ENCODE measurements around the gene CECR2.

CECR2 gene

DNA sequence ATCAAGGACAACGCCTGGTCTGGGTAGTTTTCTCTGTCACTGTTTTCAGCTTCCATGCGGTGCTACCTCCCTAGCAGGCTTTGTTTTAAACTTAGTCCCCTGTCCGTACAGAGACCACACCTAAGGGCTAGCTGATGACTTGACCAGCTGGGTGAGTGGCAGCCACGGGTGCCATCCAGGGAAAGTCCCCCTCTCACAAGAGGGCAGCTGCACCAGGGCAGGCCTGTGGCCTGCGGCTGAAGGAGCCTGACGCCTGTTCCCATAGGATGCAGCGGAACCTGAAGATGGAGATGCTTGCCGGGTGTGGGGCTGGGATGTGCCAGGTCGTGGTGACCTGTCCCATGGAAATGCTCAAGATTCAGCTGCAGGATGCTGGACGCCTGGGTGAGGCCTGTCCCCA is 213.9 kb downstream of the CECR2 start:
- Histone ChIP-seq H3F3A (ENCODE audit: insufficient read depth, low read length) (no peaks in the 10 kb centered on the region), H3K27me3 (replicated peaks; ENCODE audit: insufficient read depth, low read length) (no peaks in the 10 kb centered on the region), H3K4me3 (ENCODE audit: low read length) (no peak overlapping the region), H3K36me3 (replicated peaks; ENCODE audit: insufficient read depth, low read length) (no peaks in the 10 kb centered on the region), H3K4me1 (ENCODE audit: low read length) (no peaks in the 10 kb centered on the region), H3K79me2 (ENCODE audit: low read length) (no peaks in the 10 kb centered on the region), H3K27ac (ENCODE audit: low read length) (no peak overlapping the region), H3K9me2 (replicated peaks; ENCODE audit: insufficient read depth, low read length) (no peaks in the 10 kb centered on the region), H2AFZ (ENCODE audit: low read length) (no peak overlapping the region), H3K9me3 (replicated peaks; ENCODE audit: insufficient read depth, low read length) (no peaks in the 10 kb centered on the region), H4K20me1 (ENCODE audit: insufficient read depth, low read length) (no peaks in the 10 kb centered on the region), H3K4me2 (ENCODE audit: low read depth, low read length) (no peak overlapping the region), H3K9ac (ENCODE audit: low read length) (no peak overlapping the region)
- no peak for DNase-seq
- TF ChIP-seq EZH2phosphoT487 (IDR thresholded peaks at IDR 0.05; ENCODE audit: low read length) (no peak), EZH2 (optimal IDR thresholded peaks at IDR 0.05; ENCODE audit: low read depth, low read length) (no peak)
- TF ChIP-seq, protein P1, sequence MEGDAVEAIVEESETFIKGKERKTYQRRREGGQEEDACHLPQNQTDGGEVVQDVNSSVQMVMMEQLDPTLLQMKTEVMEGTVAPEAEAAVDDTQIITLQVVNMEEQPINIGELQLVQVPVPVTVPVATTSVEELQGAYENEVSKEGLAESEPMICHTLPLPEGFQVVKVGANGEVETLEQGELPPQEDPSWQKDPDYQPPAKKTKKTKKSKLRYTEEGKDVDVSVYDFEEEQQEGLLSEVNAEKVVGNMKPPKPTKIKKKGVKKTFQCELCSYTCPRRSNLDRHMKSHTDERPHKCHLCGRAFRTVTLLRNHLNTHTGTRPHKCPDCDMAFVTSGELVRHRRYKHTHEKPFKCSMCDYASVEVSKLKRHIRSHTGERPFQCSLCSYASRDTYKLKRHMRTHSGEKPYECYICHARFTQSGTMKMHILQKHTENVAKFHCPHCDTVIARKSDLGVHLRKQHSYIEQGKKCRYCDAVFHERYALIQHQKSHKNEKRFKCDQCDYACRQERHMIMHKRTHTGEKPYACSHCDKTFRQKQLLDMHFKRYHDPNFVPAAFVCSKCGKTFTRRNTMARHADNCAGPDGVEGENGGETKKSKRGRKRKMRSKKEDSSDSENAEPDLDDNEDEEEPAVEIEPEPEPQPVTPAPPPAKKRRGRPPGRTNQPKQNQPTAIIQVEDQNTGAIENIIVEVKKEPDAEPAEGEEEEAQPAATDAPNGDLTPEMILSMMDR (IDR thresholded peaks at IDR 0.05; ENCODE audit: low read length) = no peak

DNA sequence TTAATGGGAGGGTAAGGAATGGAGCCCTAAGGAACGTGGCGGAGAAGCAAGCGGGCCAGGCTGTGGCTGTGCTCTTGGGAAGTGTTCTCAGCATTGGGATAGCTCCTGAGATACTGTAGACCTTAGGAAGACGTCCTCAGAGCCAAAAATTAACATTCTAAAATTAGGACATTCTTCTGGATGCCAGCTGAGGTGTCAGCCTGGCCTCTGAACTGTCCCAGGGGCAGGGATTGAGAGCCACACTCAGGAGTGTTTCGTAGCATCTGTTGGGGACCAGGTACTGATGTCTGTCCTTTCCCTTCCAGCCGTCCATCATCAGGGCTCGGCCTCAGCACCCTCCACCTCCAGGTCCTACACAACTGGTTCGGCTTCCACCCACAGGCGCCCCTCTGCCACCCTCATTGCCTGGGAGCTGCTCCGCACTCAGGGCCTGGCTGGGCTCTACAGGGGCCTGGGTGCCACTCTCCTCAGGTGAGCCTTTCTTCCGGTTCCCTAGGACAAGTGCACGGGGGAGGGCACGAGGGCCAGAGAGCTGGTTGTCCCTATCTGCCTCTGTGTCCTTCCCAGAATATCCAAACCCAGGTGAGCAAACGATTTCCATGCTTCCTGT is 217.7 kb downstream of the CECR2 start:
- no peaks in the 10 kb centered on the region for H4K20me1 ChIP-seq (ENCODE audit: insufficient read depth, low read length)
- H3K79me2 ChIP-seq (ENCODE audit: low read length) = no peaks in the 10 kb centered on the region
- H3K4me3 ChIP-seq (ENCODE audit: low read length) = no peak overlapping the region
- no peaks in the 10 kb centered on the region for H3K9me3 ChIP-seq (replicated peaks; ENCODE audit: insufficient read depth, low read length)
- H2AFZ ChIP-seq (ENCODE audit: low read length) = no peak overlapping the region
- H3K36me3 ChIP-seq (replicated peaks; ENCODE audit: insufficient read depth, low read length) = no peaks in the 10 kb centered on the region
- no peaks in the 10 kb centered on the region for H3K4me1 ChIP-seq (ENCODE audit: low read length)
- DNase-seq = no peak
- H3K4me2 ChIP-seq (ENCODE audit: low read depth, low read length) = no peak overlapping the region
- no peaks in the 10 kb centered on the region for H3K9me2 ChIP-seq (replicated peaks; ENCODE audit: insufficient read depth, low read length)
- no peak overlapping the region for H3K9ac ChIP-seq (ENCODE audit: low read length)
- no peaks in the 10 kb centered on the region for H3F3A ChIP-seq (ENCODE audit: insufficient read depth, low read length)
- TF ChIP-seq, protein P1 (IDR thresholded peaks at IDR 0.05; ENCODE audit: low read length) = no peak
- TF ChIP-seq EZH2phosphoT487 (IDR thresholded peaks at IDR 0.05; ENCODE audit: low read length) (no peak), EZH2 (optimal IDR thresholded peaks at IDR 0.05; ENCODE audit: low read depth, low read length) (no peak)
- H3K27ac ChIP-seq (ENCODE audit: low read length) = no peak overlapping the region
- H3K27me3 ChIP-seq (replicated peaks; ENCODE audit: insufficient read depth, low read length) = no peaks in the 10 kb centered on the region

DNA sequence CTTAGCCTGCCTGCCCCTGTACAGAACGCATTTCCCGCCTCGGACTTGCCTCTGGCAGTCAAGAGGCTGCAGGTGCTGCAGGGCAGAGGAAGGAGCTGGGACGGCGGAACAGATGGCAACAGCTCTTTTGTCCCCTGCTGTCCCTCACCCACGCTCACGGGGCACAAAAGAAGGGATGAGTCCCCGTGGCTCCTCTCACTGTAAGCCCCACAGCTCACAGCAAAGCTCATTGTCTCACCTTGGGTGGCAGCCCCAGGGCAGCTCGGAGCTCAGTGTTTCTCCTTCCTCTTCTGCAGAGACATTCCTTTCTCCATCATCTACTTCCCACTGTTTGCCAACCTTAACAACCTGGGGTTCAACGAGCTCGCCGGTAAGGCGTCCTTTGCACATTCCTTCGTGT is 218.4 kb downstream of the CECR2 start:
- no peak overlapping the region for H3K4me3 ChIP-seq (ENCODE audit: low read length)
- no peaks in the 10 kb centered on the region for H3K4me1 ChIP-seq (ENCODE audit: low read length)
- no peaks in the 10 kb centered on the region for H3K27me3 ChIP-seq (replicated peaks; ENCODE audit: insufficient read depth, low read length)
- H3K36me3 ChIP-seq (replicated peaks; ENCODE audit: insufficient read depth, low read length) = no peaks in the 10 kb centered on the region; the same call in 1 of the 2 replicates
- H2AFZ ChIP-seq (ENCODE audit: low read length) = no peak overlapping the region
- no peak overlapping the region for H3K27ac ChIP-seq (ENCODE audit: low read length)
- no peaks in the 10 kb centered on the region for H3K9me3 ChIP-seq (replicated peaks; ENCODE audit: insufficient read depth, low read length)
- no peaks in the 10 kb centered on the region for H3F3A ChIP-seq (ENCODE audit: insufficient read depth, low read length)
- no peak for DNase-seq
- no peaks in the 10 kb centered on the region for H4K20me1 ChIP-seq (ENCODE audit: insufficient read depth, low read length)
- no peaks in the 10 kb centered on the region for H3K9me2 ChIP-seq (replicated peaks; ENCODE audit: insufficient read depth, low read length)
- H3K9ac ChIP-seq (ENCODE audit: low read length) = no peak overlapping the region
- no peak overlapping the region for H3K4me2 ChIP-seq (ENCODE audit: low read depth, low read length)
- TF ChIP-seq EZH2phosphoT487 (IDR thresholded peaks at IDR 0.05; ENCODE audit: low read length) (no peak), EZH2 (optimal IDR thresholded peaks at IDR 0.05; ENCODE audit: low read depth, low read length) (no peak)
- TF ChIP-seq, protein P1 (IDR thresholded peaks at IDR 0.05; ENCODE audit: low read length) = no peak
- no peaks in the 10 kb centered on the region for H3K79me2 ChIP-seq (ENCODE audit: low read length)
